Right lobe of liver (tissue), 4 donors: ENCODE results near the gene C1orf198.

Experiments
- POLR2A ChIP-seq: fragments of 450-650 bp; IDR thresholded peaks from one replicate; pipeline ENCODE4 v1.6.1; 2017; ENCODE audit warnings: antibody characterized with exemption, mild to moderate bottlenecking
- TF ChIP-seq, protein P1 (sequence below), 4 donors: fragments of 200-600 bp in 3 of 4; fragments of 450-650 bp in 1 of 4; IDR thresholded peaks; one replicate each; pipeline versions ENCODE4 v1.5.1 to v1.8.0; 2016 to 2022; ENCODE audit warnings: antibody characterized with exemption in 4 of 4, mild to moderate bottlenecking in 2 of 4
- donor health status: DM: no; HTN: no; CAD: no.
- donor health status: DM: no; HTN: no; CAD: no.
- donor health status: DM: no; HTN: yes; CAD: no.

DNA sequence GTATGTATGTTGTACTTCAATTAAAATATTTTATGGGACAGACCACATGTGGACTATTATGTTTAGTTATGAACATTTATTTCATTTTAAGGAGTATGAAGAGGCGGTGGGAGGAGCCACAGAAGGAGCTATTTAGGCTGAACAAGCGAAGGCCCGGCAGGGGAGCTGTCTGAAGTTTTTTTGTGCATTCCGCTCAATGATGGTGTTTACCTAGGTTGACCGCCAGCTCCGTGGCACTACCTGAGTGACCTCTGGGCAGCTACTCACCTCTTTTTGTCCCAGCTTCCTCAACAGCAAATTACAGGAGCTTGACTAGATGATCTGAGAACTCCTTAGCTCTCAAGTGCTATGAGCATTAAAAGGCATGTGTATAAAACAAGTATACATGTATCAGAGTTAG lies 32.7 kb upstream of the C1orf198 start:
- TF ChIP-seq POLR2A: no peak
- TF ChIP-seq, protein P1, sequence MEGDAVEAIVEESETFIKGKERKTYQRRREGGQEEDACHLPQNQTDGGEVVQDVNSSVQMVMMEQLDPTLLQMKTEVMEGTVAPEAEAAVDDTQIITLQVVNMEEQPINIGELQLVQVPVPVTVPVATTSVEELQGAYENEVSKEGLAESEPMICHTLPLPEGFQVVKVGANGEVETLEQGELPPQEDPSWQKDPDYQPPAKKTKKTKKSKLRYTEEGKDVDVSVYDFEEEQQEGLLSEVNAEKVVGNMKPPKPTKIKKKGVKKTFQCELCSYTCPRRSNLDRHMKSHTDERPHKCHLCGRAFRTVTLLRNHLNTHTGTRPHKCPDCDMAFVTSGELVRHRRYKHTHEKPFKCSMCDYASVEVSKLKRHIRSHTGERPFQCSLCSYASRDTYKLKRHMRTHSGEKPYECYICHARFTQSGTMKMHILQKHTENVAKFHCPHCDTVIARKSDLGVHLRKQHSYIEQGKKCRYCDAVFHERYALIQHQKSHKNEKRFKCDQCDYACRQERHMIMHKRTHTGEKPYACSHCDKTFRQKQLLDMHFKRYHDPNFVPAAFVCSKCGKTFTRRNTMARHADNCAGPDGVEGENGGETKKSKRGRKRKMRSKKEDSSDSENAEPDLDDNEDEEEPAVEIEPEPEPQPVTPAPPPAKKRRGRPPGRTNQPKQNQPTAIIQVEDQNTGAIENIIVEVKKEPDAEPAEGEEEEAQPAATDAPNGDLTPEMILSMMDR (IDR thresholded peaks at IDR 0.05): no peak
